ENCODE results near the gene ADAMTSL3. TPM values are rescaled to one million over a fixed set of nuclear protein-coding genes. Genes with fewer than 3 reads are reported as not detected.

ADAMTSL3 gene
- total RNA-seq, 4 donors from 2014 or later = 2.4 to 8.8 (median 5.7) TPM

- intact Hi-C loops (cut with DNase I; ENCODE audit: low total_unique reads) = no loop called here
- WGBS, 2 donors = 60 to 69% methylated on average over 4 of the region's 4 CpGs
- no peak for DNase-seq (ENCODE audit: low spot score in 2 of 2)
- H3K4me3 ChIP-seq (ENCODE audit: low read depth, poor library complexity, severe bottlenecking) = no peak overlapping the region
- no peak for TF ChIP-seq CTCF (IDR thresholded peaks at IDR 0.05)
- no peak for TF ChIP-seq POLR2A (IDR thresholded peaks at IDR 0.05)
Observed at GRCh38 chr15:83947156-83947555, 293.2 kb downstream of the ADAMTSL3 start.

- TF ChIP-seq CTCF (IDR thresholded peaks at IDR 0.05) (no peak), POLR2A (IDR thresholded peaks at IDR 0.05) (no peak)
- DNase-seq (ENCODE audit: low spot score in 2 of 2) = no peak
- intact Hi-C loops (cut with DNase I; ENCODE audit: low total_unique reads) = no loop called here
- H3K4me3 ChIP-seq (ENCODE audit: low read depth, poor library complexity, severe bottlenecking) = no peak overlapping the region
Observed at GRCh38 chr15:83954506-83954905, 300.6 kb downstream of the ADAMTSL3 start.

- no peak for TF ChIP-seq POLR2A (IDR thresholded peaks at IDR 0.05)
- no peak for TF ChIP-seq CTCF (IDR thresholded peaks at IDR 0.05)
- 78 to 80% methylated on average over 1 of the region's 1 CpG for WGBS, 2 donors
- no peak overlapping the region for H3K4me3 ChIP-seq (ENCODE audit: low read depth, poor library complexity, severe bottlenecking)
- DNase-seq (ENCODE audit: low spot score in 2 of 2) = no peak
- intact Hi-C loops (cut with DNase I; ENCODE audit: low total_unique reads) = no loop called here
Observed at GRCh38 chr15:83955806-83956265, 301.9 kb downstream of the ADAMTSL3 start.

- intact Hi-C loops (cut with DNase I; ENCODE audit: low total_unique reads) = no loop called here
- DNase-seq (ENCODE audit: low spot score in 2 of 2) = no peak
- no peak for TF ChIP-seq POLR2A (IDR thresholded peaks at IDR 0.05)
- no peak for TF ChIP-seq CTCF (IDR thresholded peaks at IDR 0.05)
- WGBS, 2 donors = 85 to 87% methylated on average over 4 of the region's 4 CpGs
- H3K4me3 ChIP-seq (ENCODE audit: low read depth, poor library complexity, severe bottlenecking) = no peak overlapping the region
Observed at GRCh38 chr15:83956887-83957286, 303.0 kb downstream of the ADAMTSL3 start.

- DNase-seq (ENCODE audit: low spot score in 2 of 2) = no peak
- TF ChIP-seq POLR2A (IDR thresholded peaks at IDR 0.05) (no peak), CTCF (IDR thresholded peaks at IDR 0.05) (no peak)
- no peak overlapping the region for H3K4me3 ChIP-seq (ENCODE audit: low read depth, poor library complexity, severe bottlenecking)
- 72 to 77% methylated on average over 2 of the region's 2 CpGs for WGBS, 2 donors
- intact Hi-C loops (cut with DNase I; ENCODE audit: low total_unique reads) = no loop called here
Observed at GRCh38 chr15:83959477-83959876, 305.6 kb downstream of the ADAMTSL3 start.

- WGBS, 2 donors = 72 to 75% methylated on average over 6 of the region's 6 CpGs
- DNase-seq (ENCODE audit: low spot score in 2 of 2) = no peak
- H3K4me3 ChIP-seq (ENCODE audit: low read depth, poor library complexity, severe bottlenecking) = no peak overlapping the region
- intact Hi-C loops (cut with DNase I; ENCODE audit: low total_unique reads) = no loop called here
- TF ChIP-seq CTCF (IDR thresholded peaks at IDR 0.05) = no peak
- TF ChIP-seq POLR2A (IDR thresholded peaks at IDR 0.05) = no peak
Observed at GRCh38 chr15:83960192-83960829, 306.4 kb downstream of the ADAMTSL3 start.

All from lower leg skin (tissue), 4 donors.